Mesenchymal stem cell (in vitro differentiated cells and primary cell): ENCODE results near the gene MAD2L1.

Experiments used
- DNase-seq: peaks from one replicate; pipeline ENCODE4 v3.0.0-alpha.2; 2013
- H2AFZ ChIP-seq: one replicate; pipeline ENCODE4 v1.6.1; 2013; ENCODE audit warnings: low read depth, mild to moderate bottlenecking, control low read depth, inconsistent platforms, low read length, moderate library complexity
- H2AK5ac ChIP-seq: 2 replicates; pipeline ENCODE4 v1.6.1; 2013; ENCODE audit warnings: low read length, moderate library complexity, mild to moderate bottlenecking, inconsistent platforms; ENCODE audit not compliant: severe bottlenecking
- H2BK120ac ChIP-seq: one replicate; pipeline ENCODE4 v1.6.1; 2013; ENCODE audit warnings: low read depth, mild to moderate bottlenecking, inconsistent platforms, low read length, moderate library complexity
- H2BK12ac ChIP-seq, 2 experiments: one replicate each; pipeline ENCODE4 v1.6.1; 2013; ENCODE audit warnings: inconsistent platforms in 2 of 2, low read length in 2 of 2, mild to moderate bottlenecking in 2 of 2, moderate library complexity in 2 of 2, control low read depth in 1 of 2
- H2BK15ac ChIP-seq: one replicate; pipeline ENCODE4 v1.6.1; 2013; ENCODE audit warnings: mild to moderate bottlenecking, low read depth, inconsistent platforms; ENCODE audit not compliant: poor library complexity, severe bottlenecking
- H2BK5ac ChIP-seq: 2 replicates; pipeline ENCODE4 v1.6.1; 2013; ENCODE audit warnings: low read depth, mild to moderate bottlenecking, low read length, control low read depth, inconsistent platforms; ENCODE audit not compliant: poor library complexity, severe bottlenecking
- H3K14ac ChIP-seq, 2 experiments: one replicate each; pipeline ENCODE4 v1.6.1; 2013; ENCODE audit warnings: inconsistent platforms in 2 of 2, low read length in 2 of 2, control low read depth in 1 of 2, mild to moderate bottlenecking in 1 of 2, moderate library complexity in 1 of 2
- H3K18ac ChIP-seq, 2 experiments: one replicate each; pipeline ENCODE4 v1.6.1; 2013; ENCODE audit warnings: inconsistent platforms in 2 of 2, low read length in 2 of 2, control low read depth in 1 of 2, low read depth in 1 of 2, mild to moderate bottlenecking in 1 of 2
- H3K23ac ChIP-seq, 2 experiments: one replicate each; pipeline ENCODE4 v1.6.1; 2013; ENCODE audit warnings: inconsistent platforms in 2 of 2, low read length in 2 of 2, mild to moderate bottlenecking in 2 of 2, moderate library complexity in 2 of 2, control low read depth in 1 of 2
- H3K27ac ChIP-seq: 2 replicates; pipeline ENCODE4 v1.5.1; 2013; ENCODE audit warnings: mild to moderate bottlenecking, moderate library complexity, low read length, control low read depth, inconsistent platforms; ENCODE audit not compliant: poor library complexity, severe bottlenecking
- H3K27me3 ChIP-seq, 2 experiments: 2 replicates each; pipeline versions ENCODE4 v1.6.1 to v1.7.0; 2013; ENCODE audit warnings: low read length in 2 of 2, mild to moderate bottlenecking in 2 of 2, moderate library complexity in 2 of 2, control low read depth in 1 of 2, inconsistent platforms in 1 of 2; ENCODE audit not compliant: control insufficient read depth in 1 of 2, insufficient read depth in 1 of 2
- H3K36me3 ChIP-seq, 2 experiments: 2 replicates each; pipeline versions ENCODE4 v1.6.1 to v1.7.0; 2013; ENCODE audit warnings: low read length in 2 of 2, control low read depth in 1 of 2, inconsistent platforms in 1 of 2, low read depth in 1 of 2, mild to moderate bottlenecking in 1 of 2; ENCODE audit not compliant: insufficient read depth in 2 of 2, control insufficient read depth in 1 of 2
- H3K4ac ChIP-seq, 2 experiments: one replicate each; pipeline ENCODE4 v1.6.1; 2013; ENCODE audit warnings: inconsistent platforms in 2 of 2, low read length in 2 of 2, mild to moderate bottlenecking in 2 of 2, moderate library complexity in 2 of 2, control low read depth in 1 of 2, low read depth in 1 of 2
- H3K4me1 ChIP-seq: 2 replicates; pipeline ENCODE4 v1.6.1; 2013; ENCODE audit warnings: low read depth, low read length, control low read depth; ENCODE audit not compliant: control insufficient read depth, insufficient read depth
- H3K4me2 ChIP-seq: 2 replicates; pipeline ENCODE4 v1.6.1; 2013; ENCODE audit warnings: low read length, mild to moderate bottlenecking, inconsistent platforms; ENCODE audit not compliant: poor library complexity, severe bottlenecking
- H3K4me3 ChIP-seq, 2 experiments: 2 replicates each; pipeline versions ENCODE4 v1.5.1 to v1.7.0; 2013; ENCODE audit warnings: low read length in 2 of 2, mild to moderate bottlenecking in 2 of 2, control low read depth in 1 of 2, low read depth in 1 of 2; ENCODE audit not compliant: insufficient read depth in 1 of 2
- H3K79me1 ChIP-seq: replicated peaks from 2 replicates; pipeline ENCODE4 v1.6.1; 2013; ENCODE audit warnings: mild to moderate bottlenecking, control low read depth, low read length, inconsistent platforms; ENCODE audit not compliant: poor library complexity, severe bottlenecking
- H3K9ac ChIP-seq: 2 replicates; pipeline ENCODE4 v1.7.0; 2013; ENCODE audit warnings: mild to moderate bottlenecking, low read length, moderate library complexity
- H3K9me3 ChIP-seq: 2 replicates; pipeline ENCODE4 v1.7.0; 2013; ENCODE audit warnings: mild to moderate bottlenecking, low read length; ENCODE audit not compliant: control insufficient read depth
- H4K8ac ChIP-seq: one replicate; pipeline ENCODE4 v1.6.1; 2013; ENCODE audit warnings: inconsistent platforms, mild to moderate bottlenecking, low read length, moderate library complexity
- H4K91ac ChIP-seq: one replicate; pipeline ENCODE4 v1.6.1; 2013; ENCODE audit warnings: mild to moderate bottlenecking, low read length, inconsistent platforms
- WGBS: methylation state at CpG from one replicate; pipeline ENCODE4 v1.1.7; 2013; ENCODE audit warnings: mixed read lengths; 5-methylcytosine and 5-hydroxymethylcytosine counted together

Gene MAD2L1

DNA sequence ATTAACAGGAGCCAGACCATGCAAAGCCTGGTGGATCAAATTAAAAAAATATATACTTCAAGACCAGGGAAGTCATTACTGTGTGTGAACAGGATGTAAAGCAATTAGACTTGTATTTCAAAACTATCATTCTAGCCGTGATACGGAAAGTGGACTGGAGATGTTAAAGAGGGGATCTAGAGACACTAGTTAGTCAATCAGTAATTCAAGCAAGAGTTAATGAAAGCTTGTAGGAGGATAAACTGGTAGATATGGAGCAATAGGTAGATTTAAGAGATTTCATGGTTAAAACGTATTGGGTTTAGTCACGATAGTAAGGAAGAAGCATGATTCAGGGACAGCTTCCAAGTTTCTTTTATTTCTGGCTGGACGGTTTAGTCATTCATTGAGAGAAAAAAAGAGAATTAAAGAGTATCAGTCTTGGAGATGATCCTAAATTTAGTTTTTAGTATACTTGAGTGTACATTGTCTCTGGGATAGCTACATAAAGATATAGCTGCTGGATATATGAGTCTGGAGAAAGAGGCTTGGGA is 3.9 kb downstream of the MAD2L1 start:
- WGBS, result 84% methylated on average over 5 of the region's 5 CpGs
- Histone ChIP-seq H3K4me1 (peaks cover 3% of the 10 kb centered on the region), H3K27me3 (no peaks in the 10 kb centered on the region), H4K91ac (no peak overlapping the region), H2AK5ac (no peak overlapping the region), H2AFZ (no peak overlapping the region), H3K14ac (no peak overlapping the region), H3K4me2 (no peak overlapping the region), H3K9ac (no peak overlapping the region), H3K4ac (no peak overlapping the region), H2BK5ac (no peak overlapping the region), H3K4me3 (no peak overlapping the region), H2BK12ac (no peak overlapping the region), H4K8ac (no peak overlapping the region), H3K27ac (no peak overlapping the region), H3K79me1 (peaks cover 6% of the 10 kb centered on the region), H2BK15ac (no peak overlapping the region), H3K23ac (no peak overlapping the region), H3K9me3 (no peaks in the 10 kb centered on the region), H2BK120ac (no peak overlapping the region), H3K36me3 (no peaks in the 10 kb centered on the region), H3K18ac (no peak overlapping the region)
- no peak for DNase-seq

DNA sequence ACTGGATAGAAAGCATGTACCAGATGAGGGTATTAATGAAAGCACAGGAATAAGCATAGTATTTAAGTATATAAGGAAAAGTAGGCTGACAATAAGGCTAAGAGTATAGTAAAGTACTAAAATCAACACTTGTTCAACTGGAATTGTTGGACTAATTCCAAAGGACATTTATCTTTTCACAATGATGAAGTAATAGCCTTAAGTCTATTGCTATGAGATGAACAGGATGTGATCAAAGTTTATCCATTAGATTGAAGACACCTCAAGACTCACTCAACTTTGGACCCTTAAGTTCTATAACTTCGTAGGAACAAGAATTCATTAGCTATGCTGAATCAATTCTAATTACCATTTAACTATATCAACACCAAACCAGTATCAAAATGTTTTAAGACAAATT is 7.6 kb downstream of the MAD2L1 start:
- WGBS, result 94% methylated on average over 1 of the region's 1 CpG
- H3K27me3 ChIP-seq, result no peaks in the 10 kb centered on the region
- no peak overlapping the region for H4K91ac ChIP-seq
- no peak overlapping the region for H3K14ac ChIP-seq
- no peak overlapping the region for H2AFZ ChIP-seq
- peaks cover 11% of the 10 kb centered on the region for H3K79me1 ChIP-seq
- H3K9me3 ChIP-seq, result no peaks in the 10 kb centered on the region
- H3K23ac ChIP-seq, result no peak overlapping the region
- no peak overlapping the region for H2AK5ac ChIP-seq
- H3K36me3 ChIP-seq, result no peaks in the 10 kb centered on the region
- no peak overlapping the region for H4K8ac ChIP-seq
- H3K4me2 ChIP-seq, result no peak overlapping the region
- no peak overlapping the region for H2BK5ac ChIP-seq
- no peak overlapping the region for H3K4me3 ChIP-seq
- no peak overlapping the region for H2BK12ac ChIP-seq
- H3K9ac ChIP-seq, result no peak overlapping the region
- H2BK15ac ChIP-seq, result no peak overlapping the region
- H3K27ac ChIP-seq, result no peak overlapping the region
- no peak overlapping the region for H3K4ac ChIP-seq
- no peak for DNase-seq
- no peak overlapping the region for H2BK120ac ChIP-seq
- no peak overlapping the region for H3K18ac ChIP-seq
- peaks cover 2% of the 10 kb centered on the region for H3K4me1 ChIP-seq

GRCh38 chr4:120057416-120057815 is 9.2 kb downstream of the MAD2L1 start:
- H2AFZ ChIP-seq, result no peak overlapping the region

DNA sequence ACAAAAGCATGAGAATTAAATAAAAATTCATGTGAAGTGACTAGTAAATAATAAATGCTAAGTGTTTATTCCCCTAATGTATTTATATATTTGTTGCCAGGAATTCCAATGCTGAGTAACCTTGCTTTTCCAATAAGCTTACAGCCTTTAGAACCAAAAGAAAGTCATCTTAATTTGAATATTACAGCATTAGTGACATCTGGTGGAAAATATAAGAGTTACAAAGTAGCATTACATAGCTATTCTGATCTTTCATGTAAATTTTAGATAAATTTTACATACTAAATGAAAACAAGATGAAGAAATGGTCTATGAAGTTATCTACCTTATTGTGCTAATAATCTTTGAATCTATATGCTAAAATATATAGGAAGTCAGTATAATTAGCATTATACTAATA is 10.4 kb downstream of the MAD2L1 start:
- H4K8ac ChIP-seq, result no peak overlapping the region
- H3K9me3 ChIP-seq, result no peaks in the 10 kb centered on the region
- no peak overlapping the region for H2BK120ac ChIP-seq
- H3K27me3 ChIP-seq, result no peaks in the 10 kb centered on the region
- DNase-seq, result peak; percentile 61
- no peak overlapping the region for H4K91ac ChIP-seq
- H3K4me3 ChIP-seq, result no peak overlapping the region
- H3K14ac ChIP-seq, result no peak overlapping the region
- H2AK5ac ChIP-seq, result no peak overlapping the region
- peaks cover 2% of the 10 kb centered on the region for H3K4me1 ChIP-seq
- H3K9ac ChIP-seq, result no peak overlapping the region
- peaks cover 8% of the 10 kb centered on the region for H3K79me1 ChIP-seq
- H2BK5ac ChIP-seq, result no peak overlapping the region
- no peak overlapping the region for H3K18ac ChIP-seq
- H2BK12ac ChIP-seq, result no peak overlapping the region
- H3K4ac ChIP-seq, result no peak overlapping the region
- no peaks in the 10 kb centered on the region for H3K36me3 ChIP-seq
- H3K27ac ChIP-seq, result no peak overlapping the region
- no peak overlapping the region for H3K23ac ChIP-seq
- H2BK15ac ChIP-seq, result no peak overlapping the region
- no peak overlapping the region for H2AFZ ChIP-seq
- H3K4me2 ChIP-seq, result no peak overlapping the region

More at GRCh38 chr4:120057416-120057815, 9.2 kb downstream of the MAD2L1 start:
- Histone ChIP-seq H3K18ac (no peak overlapping the region), H3K4me2 (no peak overlapping the region), H3K4ac (no peak overlapping the region), H3K14ac (no peak overlapping the region), H3K4me3 (no peak overlapping the region), H3K36me3 (no peaks in the 10 kb centered on the region), H3K27ac (no peak overlapping the region), H3K79me1 (peaks cover 9% of the 10 kb centered on the region), H3K23ac (no peak overlapping the region), H3K4me1 (peaks cover 2% of the 10 kb centered on the region), H4K91ac (no peak overlapping the region), H3K9ac (no peak overlapping the region), H2BK15ac (no peak overlapping the region), H3K27me3 (no peaks in the 10 kb centered on the region), H2BK12ac (no peak overlapping the region), H2BK5ac (no peak overlapping the region), H3K9me3 (no peaks in the 10 kb centered on the region), H2BK120ac (no peak overlapping the region), H4K8ac (peak overlapping the region; percentile 27), H2AK5ac (peak overlapping the region; percentile 31)
- DNase-seq, result no peak
